Keratinocyte (primary cell): Measurements from ENCODE around the gene TOB2.

Experiments used
- CTCF ChIP-seq, 3 experiments: IDR thresholded peaks in 1 of 3; conservative IDR thresholded peaks in 1 of 3; optimal IDR thresholded peaks in 1 of 3; 2 replicates in 2 of 3; 3 replicates in 1 of 3; pipeline versions ENCODE3 to v1.5.1; 2011; ENCODE audit warnings: low read length in 3 of 3, mild to moderate bottlenecking in 3 of 3, moderate library complexity in 2 of 3, control low read depth in 1 of 3, inconsistent platforms in 1 of 3; ENCODE audit not compliant: insufficient read depth in 2 of 3; ENCODE audit errors: extremely low read depth in 1 of 3
- EZH2 ChIP-seq: IDR thresholded peaks from one replicate; pipeline ENCODE4 v1.6.1; 2012; ENCODE audit warnings: inconsistent platforms, mild to moderate bottlenecking, low read length, moderate library complexity

DNA sequence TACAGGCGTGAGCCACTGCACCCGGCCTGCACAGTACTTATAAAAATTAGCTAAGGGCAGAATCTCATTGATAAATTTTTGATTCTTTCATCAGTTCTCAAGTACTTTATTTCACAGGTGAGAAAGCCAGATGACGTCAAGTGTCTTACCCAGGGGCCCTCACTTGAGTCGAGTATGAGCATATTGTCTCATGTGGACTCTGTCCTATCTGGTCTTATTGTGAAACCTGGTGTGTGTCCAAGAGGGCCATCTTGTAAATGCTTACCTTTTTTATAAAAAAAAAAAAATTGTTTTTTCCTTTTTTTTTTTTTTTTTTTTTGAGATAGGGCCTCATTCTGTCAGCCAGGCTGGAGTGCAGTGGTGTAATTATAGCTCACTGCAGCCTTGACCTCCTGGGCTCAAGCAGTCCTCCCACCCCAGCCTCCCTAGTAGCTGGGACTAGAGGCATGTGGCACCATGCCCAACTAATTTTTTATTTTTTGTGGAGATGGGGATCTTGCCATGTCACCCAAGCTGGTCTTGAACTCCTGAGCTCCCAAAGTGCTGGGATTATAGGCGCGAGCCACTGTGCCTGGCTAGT lies 28.4 kb upstream of the TOB2 start:
- TF ChIP-seq CTCF (optimal IDR thresholded peaks at IDR 0.05 in 1 of 3, IDR thresholded peaks at IDR 0.05 in 1 of 3, conservative IDR thresholded peaks at IDR 0.05 in 1 of 3; ENCODE audit: extremely low read depth in 1 of 3, insufficient read depth in 2 of 3, low read length in 3 of 3) (no peak), EZH2 (no peak)
